Endothelial cell (in vitro differentiated cells): ENCODE measurements around the gene PDE4D. TPM values are rescaled to one million over a fixed set of nuclear protein-coding genes. Genes with fewer than 3 reads are reported as not detected.

Experiments
- DNase-seq: peaks from one replicate; pipeline ENCODE4 v3.0.0; 2021; ENCODE audit warnings: low spot score
- H3K27ac Mint-ChIP-seq: one replicate; pipeline ENCODE4 v1.8.0; 2021; ENCODE audit warnings: mixed read lengths, inconsistent platforms; ENCODE audit not compliant: unreplicated experiment
- H3K27me3 Mint-ChIP-seq: one replicate; pipeline ENCODE4 v1.8.0; 2021; ENCODE audit warnings: mild to moderate bottlenecking, moderate library complexity, mixed read lengths, inconsistent platforms; ENCODE audit not compliant: unreplicated experiment
- H3K36me3 Mint-ChIP-seq: one replicate; pipeline ENCODE4 v1.8.0; 2021; ENCODE audit warnings: mild to moderate bottlenecking, low read depth, mixed read lengths, inconsistent platforms; ENCODE audit not compliant: unreplicated experiment
- H3K4me1 Mint-ChIP-seq: one replicate; pipeline ENCODE4 v1.8.0; 2021; ENCODE audit warnings: mild to moderate bottlenecking, mixed read lengths, inconsistent platforms; ENCODE audit not compliant: unreplicated experiment
- H3K4me3 Mint-ChIP-seq: one replicate; pipeline ENCODE4 v1.8.0; 2021; ENCODE audit warnings: mild to moderate bottlenecking, mixed read lengths, inconsistent platforms; ENCODE audit not compliant: unreplicated experiment
- H3K9me3 Mint-ChIP-seq: one replicate; pipeline ENCODE4 v1.8.0; 2021; ENCODE audit warnings: mixed read lengths, inconsistent platforms; ENCODE audit not compliant: unreplicated experiment
- CTCF ChIP-seq: fragments of 200-600 bp; sonication (generic); IDR thresholded peaks from one replicate; pipeline ENCODE4 v1.5.0; 2021; ENCODE audit warnings: antibody characterized with exemption; ENCODE audit not compliant: unreplicated experiment
- total RNA-seq: library from RNA; stranded (reverse); fragmentation: NEBNext Ultra II Directional; extraction: Animal tissue kit (Norgen Biotek cat#: 25700); gene quantifications from one replicate; pipeline ENCODE4 v1.2.1, GENCODE V29; 2021; ENCODE audit not compliant: unreplicated experiment

The PDE4D gene
- total RNA-seq, 1 donor from 2014 or later, result 9.4 TPM

GRCh38 chr5:59703789-59704188 lies 189.7 kb downstream of the PDE4D start:
- Mint-ChIP-seq H3K36me3 (no peaks in the 10 kb centered on the region), H3K27ac (no peak overlapping the region), H3K27me3 (no peaks in the 10 kb centered on the region), H3K9me3 (no peaks in the 10 kb centered on the region), H3K4me3 (no peak overlapping the region), H3K4me1 (no peaks in the 10 kb centered on the region)
- DNase-seq, result no peak
- no peak for TF ChIP-seq CTCF

- TF ChIP-seq CTCF, result no peak
- Mint-ChIP-seq H3K27ac (no peak overlapping the region), H3K4me3 (no peak overlapping the region), H3K4me1 (no peaks in the 10 kb centered on the region), H3K27me3 (no peaks in the 10 kb centered on the region), H3K9me3 (no peaks in the 10 kb centered on the region), H3K36me3 (no peaks in the 10 kb centered on the region)
- DNase-seq, result no peak
Measured at GRCh38 chr5:59698207-59699178, 195.0 kb downstream of the PDE4D start.

- no peak for DNase-seq
- Mint-ChIP-seq H3K4me1 (no peaks in the 10 kb centered on the region), H3K27ac (no peak overlapping the region), H3K9me3 (no peaks in the 10 kb centered on the region), H3K27me3 (no peaks in the 10 kb centered on the region), H3K4me3 (no peak overlapping the region), H3K36me3 (no peaks in the 10 kb centered on the region)
- TF ChIP-seq CTCF, result no peak
Measured at GRCh38 chr5:59694411-59694810, 199.1 kb downstream of the PDE4D start.

GRCh38 chr5:59693492-59694309 lies 199.8 kb downstream of the PDE4D start:
- Mint-ChIP-seq H3K27ac (no peak overlapping the region), H3K9me3 (no peaks in the 10 kb centered on the region), H3K36me3 (no peaks in the 10 kb centered on the region), H3K4me3 (no peak overlapping the region), H3K4me1 (no peaks in the 10 kb centered on the region), H3K27me3 (no peaks in the 10 kb centered on the region)
- no peak for TF ChIP-seq CTCF
- no peak for DNase-seq
